Heart left ventricle (tissue), 16 donors: ENCODE data around the gene ICAM4. TPM values are rescaled to one million over a fixed set of nuclear protein-coding genes. Genes with fewer than 3 reads are reported as not detected.
A peak's percentile ranks its signal among the peaks of the same experiment; 100 is the strongest.

Source experiments
- ATAC-seq, 4 donors: fragments of 200-7000 bp; cut with Tn5 transposase; one replicate each; pipeline ENCODE4 v1.9.1; 2020 to 2022; ENCODE audit warnings: moderate library complexity in 4 of 4, mild to moderate bottlenecking in 3 of 4, moderate number of reproducible peaks in 1 of 4
- DNase-seq, 5 donors: peaks; one replicate each; pipeline ENCODE4 v3.0.0-alpha.2; 2020
- H3K27ac ChIP-seq, 12 donors: fragments of 200-600 bp; sonication (generic) in 4 of 12; one replicate each; pipeline versions ENCODE4 v1.5.0 to v1.8.0; 2016 to 2022; ENCODE audit warnings: mild to moderate bottlenecking in 2 of 12
- H3K27me3 ChIP-seq, 9 donors: fragments of 200-600 bp; sonication (generic) in 2 of 9; one replicate each; pipeline versions ENCODE4 v1.5.1 to v1.8.0; 2016 to 2022; ENCODE audit warnings: mild to moderate bottlenecking in 3 of 9
- H3K36me3 ChIP-seq, 9 donors: fragments of 200-600 bp; sonication (generic) in 2 of 9; one replicate each; pipeline versions ENCODE4 v1.5.0 to v1.8.0; 2018 to 2022; ENCODE audit warnings: mild to moderate bottlenecking in 2 of 9
- H3K4me1 ChIP-seq, 12 donors: fragments of 200-600 bp; sonication (generic) in 4 of 12; one replicate each; pipeline versions ENCODE4 v1.5.0 to v1.8.0; 2016 to 2022; ENCODE audit warnings: mild to moderate bottlenecking in 3 of 12
- H3K4me3 ChIP-seq, 12 donors: fragments of 200-600 bp; sonication (generic) in 4 of 12; one replicate each; pipeline versions ENCODE4 v1.5.0 to v1.8.0; 2017 to 2022; ENCODE audit warnings: mild to moderate bottlenecking in 9 of 12, moderate library complexity in 4 of 12
- H3K9me3 ChIP-seq, 12 donors: fragments of 200-600 bp; sonication (generic) in 4 of 12; one replicate each; pipeline versions ENCODE4 v1.5.0 to v1.8.0; 2016 to 2022; ENCODE audit warnings: mild to moderate bottlenecking in 1 of 12
- POLR2A ChIP-seq, 2 donors: fragments of 450-650 bp; IDR thresholded peaks; one replicate each; pipeline ENCODE4 v1.6.1; 2017; ENCODE audit warnings: antibody characterized with exemption in 2 of 2, mild to moderate bottlenecking in 2 of 2, moderate library complexity in 2 of 2
- WGBS, 4 donors: extraction: QIAGEN DNeasy Blood & Tissue Kit in 2 of 4; methylation state at CpG; one replicate each; pipeline versions ENCODE4 v1.1.5 to v1.1.7; 2013 to 2018; 5-methylcytosine and 5-hydroxymethylcytosine counted together
- intact Hi-C, 10 donors: fragments of 100-400 bp; cut with DNase I; formaldehyde crosslinking; loops; one replicate each; pipeline versions ENCODE4 v1.11.1 to v1.14.2; 2022
- polyA plus RNA-seq, 2 donors: library from polyadenylated mRNA; stranded (reverse); fragments of 200-250 nt; gene quantifications; one replicate each; pipeline ENCODE4 v1.2.3, GENCODE V29; 2013
- total RNA-seq, 9 donors: library from RNA; depleted of rRNA in 2 of 9; stranded (reverse); fragments of >200 nt in 2 of 9; fragmentation: NEBNext Ultra II Directional in 3 of 9; extraction: Animal tissue kit (Norgen Biotek cat#: 25700) in 3 of 9; gene quantifications; one replicate each; pipeline versions ENCODE4 v1.1.0 to v1.2.4, GENCODE V29; 2016 to 2023
- TF ChIP-seq, protein P1 (sequence below), 12 donors: fragments of 200-600 bp; sonication (generic) in 4 of 12; IDR thresholded peaks; one replicate each; pipeline versions ENCODE4 v1.5.0 to v1.8.0; 2018 to 2022; ENCODE audit warnings: antibody characterized with exemption in 12 of 12, mild to moderate bottlenecking in 5 of 12
- donor health status: ischemic (EF 13 %, LVEDD 7.1; RV severe dilation, severe dysfunction).
- donor health status: healthy with polysubstance abuse.
- donor health status: DM: no; HTN: yes; CAD: no.
- donor health status: DM: no; HTN: no; CAD: no.
- donor health status: ischemic (EF 25% LVEDD 6.9; RV normal size, moderate dysfunction).
- donor health status: ischemic (EF 25% LVEDD 5.7; RV mildly dilated, moderate dysfunction).
- donor health status: healthy.
- donor health status: DM: yes; HTN: yes; CAD: no.
- donor health status: ischemic (EF 35%, LVEDD 5.7; RV mildly dilated, moderate dysfunction).
- donor health status: nonischemic (EF 11% LVEDD 7.7; RV severe dilation, severe dysfunction).
- donor health status: DM: yes; HTN: yes; CAD: no.
- donor health status: PGD.
- donor health status: ischemic (EF 29% LVEDD 5.4; RV normal size, mild dysfunction).
- donor health status: nonischemic (EF 23%, LVEDD 6.1; RV moderate dilation, normal function).

Gene ICAM4
- total and polyA plus RNA-seq, 11 donors, result 0.21 to 1.2 (median 0.62) TPM; not detected in 3

DNA sequence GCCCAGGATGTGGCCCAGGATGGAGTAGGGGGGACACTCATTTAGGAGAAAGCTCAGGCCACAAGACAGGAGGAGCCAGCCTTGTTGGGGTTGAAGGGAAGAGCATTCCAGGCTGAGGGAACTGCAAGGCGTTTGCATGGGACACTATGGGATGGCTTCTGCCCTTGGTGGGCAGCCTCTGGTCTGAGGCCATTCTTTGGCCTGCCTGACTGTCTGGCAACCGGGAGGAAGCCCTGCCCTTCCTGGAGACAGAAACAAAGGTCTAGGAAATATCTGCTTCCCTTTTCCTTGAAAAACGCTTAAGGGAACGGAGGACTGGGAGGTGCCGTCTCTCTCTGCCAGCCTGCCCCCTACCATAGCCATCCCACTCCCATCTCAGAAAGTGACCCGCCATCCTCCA is 18.7 kb upstream of the ICAM4 start:
- Histone ChIP-seq H3K9me3 (no peaks in the 10 kb centered on the region), H3K4me1 (peaks cover 0 to 59% (median 17%) of the 10 kb centered on the region in 12 donors), H3K27me3 (peaks cover 0 to 23% (median 3%) of the 10 kb centered on the region in 9 donors), H3K27ac (peak overlapping the region; percentile 60 to 99 (median 86)), H3K4me3 (no peak overlapping the region), H3K36me3 (peaks cover 0 to 4% (median 0%) of the 10 kb centered on the region in 9 donors)
- TF ChIP-seq, protein P1, sequence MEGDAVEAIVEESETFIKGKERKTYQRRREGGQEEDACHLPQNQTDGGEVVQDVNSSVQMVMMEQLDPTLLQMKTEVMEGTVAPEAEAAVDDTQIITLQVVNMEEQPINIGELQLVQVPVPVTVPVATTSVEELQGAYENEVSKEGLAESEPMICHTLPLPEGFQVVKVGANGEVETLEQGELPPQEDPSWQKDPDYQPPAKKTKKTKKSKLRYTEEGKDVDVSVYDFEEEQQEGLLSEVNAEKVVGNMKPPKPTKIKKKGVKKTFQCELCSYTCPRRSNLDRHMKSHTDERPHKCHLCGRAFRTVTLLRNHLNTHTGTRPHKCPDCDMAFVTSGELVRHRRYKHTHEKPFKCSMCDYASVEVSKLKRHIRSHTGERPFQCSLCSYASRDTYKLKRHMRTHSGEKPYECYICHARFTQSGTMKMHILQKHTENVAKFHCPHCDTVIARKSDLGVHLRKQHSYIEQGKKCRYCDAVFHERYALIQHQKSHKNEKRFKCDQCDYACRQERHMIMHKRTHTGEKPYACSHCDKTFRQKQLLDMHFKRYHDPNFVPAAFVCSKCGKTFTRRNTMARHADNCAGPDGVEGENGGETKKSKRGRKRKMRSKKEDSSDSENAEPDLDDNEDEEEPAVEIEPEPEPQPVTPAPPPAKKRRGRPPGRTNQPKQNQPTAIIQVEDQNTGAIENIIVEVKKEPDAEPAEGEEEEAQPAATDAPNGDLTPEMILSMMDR (IDR thresholded peaks at IDR 0.05), result no peak
- TF ChIP-seq POLR2A (IDR thresholded peaks at IDR 0.05), result no peak
- intact Hi-C loops, result loop anchor here in 3 of 10 donors (2.0 kb wide), 2 partner anchors 121 to 123 kb away; no protein-coding TSS in a partner anchor
- WGBS, 4 donors, result 56 to 66% (median 62%) methylated on average over 6 of the region's 6 CpGs
- ATAC-seq (peak; percentile 13 to 42 (median 33)), DNase-seq (peak in 2 of 5 donors; percentile 46 to 69)

DNA sequence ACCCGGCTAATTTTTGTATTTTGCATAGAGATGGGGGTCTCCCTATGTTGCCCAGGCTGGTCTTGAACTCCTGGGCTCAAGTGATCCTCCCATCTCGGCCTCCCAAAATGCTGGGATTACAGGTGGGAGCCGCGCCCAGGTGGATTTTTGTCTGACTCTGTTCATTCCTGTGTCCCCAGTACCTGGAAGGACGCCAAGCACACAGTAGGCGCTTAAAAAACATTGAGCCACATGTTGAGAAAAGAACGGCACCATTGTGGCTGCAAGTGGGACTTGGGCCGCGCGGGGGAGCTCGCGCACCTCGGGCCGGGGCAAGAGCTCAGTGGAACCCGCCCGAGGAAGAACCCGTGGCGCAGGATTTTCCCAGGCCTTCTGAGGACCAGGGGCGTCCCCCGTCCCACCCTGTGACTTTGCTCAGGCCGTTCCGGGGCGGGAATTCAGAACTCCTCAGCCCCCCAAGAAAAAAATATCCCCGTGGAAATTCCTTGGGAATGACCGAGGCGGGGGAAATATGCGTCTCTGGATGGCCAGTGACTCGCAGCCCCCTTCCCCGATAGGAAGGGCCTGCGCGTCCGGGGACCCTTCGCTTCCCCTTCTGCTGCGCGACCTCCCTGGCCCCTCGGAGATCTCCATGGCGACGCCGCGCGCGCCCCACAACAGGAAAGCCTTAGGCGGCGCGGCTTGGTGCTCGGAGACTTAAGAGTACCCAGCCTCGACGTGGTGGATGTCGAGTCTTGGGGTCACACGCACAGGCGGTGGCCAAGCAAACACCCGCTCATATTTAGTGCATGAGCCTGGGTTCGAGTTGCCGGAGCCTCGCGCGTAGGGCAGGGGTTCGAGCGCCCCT is 17.2 kb upstream of the ICAM4 start:
- intact Hi-C loops, result loop anchor here (1.0 to 5.0 kb wide), 7 partner anchors 63 to 121 kb away; partner anchors contain the start of gene RAVER1 (in 3 of the 10)
- Histone ChIP-seq H3K4me3 (peak overlapping the region; percentile 19 to 78 (median 60)), H3K4me1 (peaks cover 0 to 73% (median 17%) of the 10 kb centered on the region in 12 donors), H3K27ac (peak overlapping the region; percentile 69 to 99 (median 88)), H3K36me3 (peaks cover 0 to 9% (median under 1%) of the 10 kb centered on the region in 9 donors), H3K27me3 (peaks cover 0 to 23% (median 3%) of the 10 kb centered on the region in 9 donors), H3K9me3 (no peaks in the 10 kb centered on the region)
- no peak for TF ChIP-seq POLR2A (IDR thresholded peaks at IDR 0.05)
- TF ChIP-seq, protein P1 (IDR thresholded peaks at IDR 0.05), result peak; percentile 94 to 98 (median 96)
- 3 to 5% (median 4%) methylated on average over 44 to 59 of the region's 59 CpGs for WGBS, 4 donors
- ATAC-seq (peak; percentile 79 to 88 (median 84)), DNase-seq (peak; percentile 87 to 94 (median 90))

DNA sequence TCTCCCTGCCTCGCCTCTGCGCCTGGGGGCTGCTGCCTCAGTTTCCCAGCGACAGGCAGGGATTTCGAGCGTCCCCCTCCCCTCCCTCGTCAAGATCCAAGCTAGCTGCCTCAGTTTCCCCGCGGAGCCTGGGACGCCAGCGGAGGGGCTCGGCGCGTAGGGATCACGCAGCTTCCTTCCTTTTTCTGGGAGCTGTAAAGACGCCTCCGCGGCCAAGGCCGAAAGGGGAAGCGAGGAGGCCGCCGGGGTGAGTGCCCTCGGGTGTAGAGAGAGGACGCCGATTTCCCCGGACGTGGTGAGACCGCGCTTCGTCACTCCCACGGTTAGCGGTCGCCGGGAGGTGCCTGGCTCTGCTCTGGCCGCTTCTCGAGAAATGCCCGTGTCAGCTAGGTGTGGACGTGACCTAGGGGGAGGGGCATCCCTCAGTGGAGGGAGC is 16.6 kb upstream of the ICAM4 start:
- peaks cover 0 to 16% (median 6%) of the 10 kb centered on the region in 9 donors for H3K36me3 ChIP-seq
- peak overlapping the region; percentile 69 to 99 (median 88) for H3K27ac ChIP-seq
- peaks cover 0 to 75% (median 17%) of the 10 kb centered on the region in 12 donors for H3K4me1 ChIP-seq
- ATAC-seq (peak; percentile 15 to 66 (median 58)), DNase-seq (peak; percentile 72 to 91 (median 80))
- WGBS, 4 donors, result 2 to 3% (median 3%) methylated on average over 16 to 37 of the region's 37 CpGs
- TF ChIP-seq POLR2A (IDR thresholded peaks at IDR 0.05), result no peak
- TF ChIP-seq, protein P1 (IDR thresholded peaks at IDR 0.05), result no peak
- peaks cover 0 to 23% (median 3%) of the 10 kb centered on the region in 9 donors for H3K27me3 ChIP-seq
- intact Hi-C loops, result loop anchor here in 4 of 10 donors (1.0 to 5.0 kb wide), 3 partner anchors 62 to 64 kb away; partner anchors contain the start of gene RAVER1 (in 3 of the 4)
- peak overlapping the region; percentile 19 to 78 (median 60) for H3K4me3 ChIP-seq
- H3K9me3 ChIP-seq, result no peaks in the 10 kb centered on the region
